ENCODE measurements around the gene OLIG1. TPM values are rescaled to one million over a fixed set of nuclear protein-coding genes. Genes with fewer than 3 reads are reported as not detected.

Gene OLIG1
- polyA plus RNA-seq, 3 donors = 20.0 to 51.0 (median 40.7) TPM

DNA sequence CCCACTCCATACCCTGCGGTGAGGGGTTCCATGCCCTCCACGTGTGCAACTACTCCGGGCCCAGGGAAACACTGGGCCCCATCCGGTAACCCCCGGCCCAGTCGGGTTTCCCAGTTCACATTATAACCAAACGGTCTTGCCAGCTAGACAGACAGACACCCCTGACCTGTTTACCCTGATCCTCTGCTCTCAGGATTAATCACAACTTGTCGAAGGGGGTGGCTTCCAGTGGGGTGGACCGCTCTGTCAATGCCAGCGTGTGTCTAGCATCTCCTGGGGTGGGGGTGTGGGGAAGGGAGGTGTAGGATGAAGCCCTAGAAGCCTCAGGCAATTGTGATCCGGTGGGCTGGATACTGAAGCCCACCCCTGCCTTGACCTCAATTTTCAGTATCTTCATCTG lies 48.8 kb upstream of the OLIG1 start:
- TF ChIP-seq, protein P1, sequence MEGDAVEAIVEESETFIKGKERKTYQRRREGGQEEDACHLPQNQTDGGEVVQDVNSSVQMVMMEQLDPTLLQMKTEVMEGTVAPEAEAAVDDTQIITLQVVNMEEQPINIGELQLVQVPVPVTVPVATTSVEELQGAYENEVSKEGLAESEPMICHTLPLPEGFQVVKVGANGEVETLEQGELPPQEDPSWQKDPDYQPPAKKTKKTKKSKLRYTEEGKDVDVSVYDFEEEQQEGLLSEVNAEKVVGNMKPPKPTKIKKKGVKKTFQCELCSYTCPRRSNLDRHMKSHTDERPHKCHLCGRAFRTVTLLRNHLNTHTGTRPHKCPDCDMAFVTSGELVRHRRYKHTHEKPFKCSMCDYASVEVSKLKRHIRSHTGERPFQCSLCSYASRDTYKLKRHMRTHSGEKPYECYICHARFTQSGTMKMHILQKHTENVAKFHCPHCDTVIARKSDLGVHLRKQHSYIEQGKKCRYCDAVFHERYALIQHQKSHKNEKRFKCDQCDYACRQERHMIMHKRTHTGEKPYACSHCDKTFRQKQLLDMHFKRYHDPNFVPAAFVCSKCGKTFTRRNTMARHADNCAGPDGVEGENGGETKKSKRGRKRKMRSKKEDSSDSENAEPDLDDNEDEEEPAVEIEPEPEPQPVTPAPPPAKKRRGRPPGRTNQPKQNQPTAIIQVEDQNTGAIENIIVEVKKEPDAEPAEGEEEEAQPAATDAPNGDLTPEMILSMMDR (IDR thresholded peaks at IDR 0.05) = no peak
- no peaks in the 10 kb centered on the region for H3K36me3 ChIP-seq (replicated peaks in 1 of 2; ENCODE audit: control insufficient read depth in 1 of 2, insufficient read depth in 2 of 2, low read length in 2 of 2)
- peaks cover 5 to 27% of the 10 kb centered on the region in 2 donors for H3K9me3 ChIP-seq (replicated peaks in 1 of 2; ENCODE audit: control insufficient read depth in 1 of 2, insufficient read depth in 1 of 2, low read length in 2 of 2)
- no peaks in the 10 kb centered on the region for H3K79me2 ChIP-seq (ENCODE audit: insufficient read depth, low read length)
- peaks cover 79% of the 10 kb centered on the region for H3K4me1 Mint-ChIP-seq
- H3K27ac Mint-ChIP-seq = peak overlapping the region in 1 of 7 donors; percentile 25
- intact Hi-C loops (cut with micrococcal nuclease) = loop anchor here in 1 of 2 donors (2.0 to 10.0 kb wide), 2 partner anchors 26 to 174 kb away; no protein-coding TSS in a partner anchor
- H3K4me1 ChIP-seq (ENCODE audit: control insufficient read depth in 1 of 2, insufficient read depth in 2 of 2, low read length in 2 of 2) = peaks cover 61 to 76% of the 10 kb centered on the region in 2 donors
- H3K4me2 ChIP-seq (replicated peaks; ENCODE audit: extremely low read depth, low read length, poor library complexity, severe bottlenecking) = no peak overlapping the region
- 11% methylated on average over 7 of the region's 11 CpGs for WGBS (ENCODE audit: insufficient coverage)
- peaks cover 38 to 48% of the 10 kb centered on the region in 2 donors for H3K36me3 Mint-ChIP-seq
- peaks cover 82 to 91% (median 89%) of the 10 kb centered on the region in 3 donors for H3K27me3 Mint-ChIP-seq (ENCODE audit: low read depth in 3 of 3)
- DNase-seq = no peak
- no peak overlapping the region for H3K27ac ChIP-seq (ENCODE audit: low read depth in 1 of 2, low read length in 2 of 2)
- H3K9ac ChIP-seq (ENCODE audit: insufficient read depth, low read length, poor library complexity, severe bottlenecking) = no peak overlapping the region
- H2AFZ ChIP-seq (ENCODE audit: insufficient read depth, low read depth, low read length, poor library complexity, severe bottlenecking) = no peak overlapping the region
- H3K4me3 Mint-ChIP-seq = peak overlapping the region in 1 of 2 donors; percentile 93
- H4K20me1 ChIP-seq (ENCODE audit: insufficient read depth, low read length) = peaks cover 16% of the 10 kb centered on the region
- H3K27me3 ChIP-seq (ENCODE audit: control insufficient read depth in 2 of 2, insufficient read depth in 2 of 2, low read length in 2 of 2) = peaks cover 53 to 90% of the 10 kb centered on the region in 2 donors
- no peak overlapping the region for H3K4me3 ChIP-seq (replicated peaks in 1 of 3; ENCODE audit: low read depth in 2 of 3, low read length in 3 of 3)
- peaks cover 0 to 48% (median 38%) of the 10 kb centered on the region in 7 donors for H3K9me3 Mint-ChIP-seq

DNA sequence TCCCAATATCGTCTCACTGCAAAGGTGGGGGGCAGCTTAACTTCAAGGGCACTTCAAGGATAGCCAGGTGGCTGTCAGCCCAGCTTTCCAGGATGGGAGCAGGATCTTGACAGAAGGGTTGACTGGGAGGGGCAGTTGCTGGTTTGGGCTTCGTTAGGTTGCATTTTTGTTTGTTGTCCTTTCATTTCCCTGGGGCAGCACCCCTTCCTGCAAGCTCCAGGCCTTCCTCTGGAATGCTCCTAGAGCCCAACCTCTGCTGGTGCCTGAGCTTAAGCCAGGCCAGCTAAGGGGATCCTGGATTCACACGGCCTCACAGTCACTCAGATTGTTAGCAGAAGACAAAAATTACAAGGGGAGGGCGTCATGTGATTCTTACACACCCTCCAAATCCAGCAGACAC lies 48.3 kb upstream of the OLIG1 start:
- Histone ChIP-seq H2AFZ (ENCODE audit: insufficient read depth, low read depth, low read length, poor library complexity, severe bottlenecking) (no peak overlapping the region), H3K36me3 (replicated peaks in 1 of 2; ENCODE audit: control insufficient read depth in 1 of 2, insufficient read depth in 2 of 2, low read length in 2 of 2) (no peaks in the 10 kb centered on the region), H3K79me2 (ENCODE audit: insufficient read depth, low read length) (no peaks in the 10 kb centered on the region), H4K20me1 (ENCODE audit: insufficient read depth, low read length) (peaks cover 20% of the 10 kb centered on the region), H3K27ac (ENCODE audit: low read depth in 1 of 2, low read length in 2 of 2) (no peak overlapping the region), H3K27me3 (ENCODE audit: control insufficient read depth in 2 of 2, insufficient read depth in 2 of 2, low read length in 2 of 2) (peaks cover 57 to 95% of the 10 kb centered on the region in 2 donors), H3K4me1 (ENCODE audit: control insufficient read depth in 1 of 2, insufficient read depth in 2 of 2, low read length in 2 of 2) (peaks cover 66 to 79% of the 10 kb centered on the region in 2 donors), H3K9ac (ENCODE audit: insufficient read depth, low read length, poor library complexity, severe bottlenecking) (no peak overlapping the region), H3K4me2 (replicated peaks; ENCODE audit: extremely low read depth, low read length, poor library complexity, severe bottlenecking) (no peak overlapping the region), H3K4me3 (replicated peaks in 1 of 3; ENCODE audit: low read depth in 2 of 3, low read length in 3 of 3) (no peak overlapping the region), H3K9me3 (replicated peaks in 1 of 2; ENCODE audit: control insufficient read depth in 1 of 2, insufficient read depth in 1 of 2, low read length in 2 of 2) (peaks cover 5 to 28% of the 10 kb centered on the region in 2 donors)
- peaks cover 38 to 51% of the 10 kb centered on the region in 2 donors for H3K36me3 Mint-ChIP-seq
- peaks cover 82% of the 10 kb centered on the region for H3K4me1 Mint-ChIP-seq
- intact Hi-C loops (cut with micrococcal nuclease) = loop anchor here in 1 of 2 donors (2.0 to 10.0 kb wide), 2 partner anchors 27 to 173 kb away; no protein-coding TSS in a partner anchor
- WGBS (ENCODE audit: insufficient coverage) = 14% methylated on average over 1 of the region's 4 CpGs
- TF ChIP-seq, protein P1 (IDR thresholded peaks at IDR 0.05) = no peak
- peak overlapping the region in 1 of 2 donors; percentile 93 for H3K4me3 Mint-ChIP-seq
- DNase-seq = no peak
- peaks cover 87 to 92% (median 91%) of the 10 kb centered on the region in 3 donors for H3K27me3 Mint-ChIP-seq (ENCODE audit: low read depth in 3 of 3)
- H3K27ac Mint-ChIP-seq = peak overlapping the region in 2 of 7 donors; percentile 8 to 25
- H3K9me3 Mint-ChIP-seq = peaks cover 0 to 53% (median 42%) of the 10 kb centered on the region in 7 donors
